ENCODE results near the gene PGBD5.
A peak's percentile ranks its signal among the peaks of the same experiment; 100 is the strongest.

Gene PGBD5

DNA sequence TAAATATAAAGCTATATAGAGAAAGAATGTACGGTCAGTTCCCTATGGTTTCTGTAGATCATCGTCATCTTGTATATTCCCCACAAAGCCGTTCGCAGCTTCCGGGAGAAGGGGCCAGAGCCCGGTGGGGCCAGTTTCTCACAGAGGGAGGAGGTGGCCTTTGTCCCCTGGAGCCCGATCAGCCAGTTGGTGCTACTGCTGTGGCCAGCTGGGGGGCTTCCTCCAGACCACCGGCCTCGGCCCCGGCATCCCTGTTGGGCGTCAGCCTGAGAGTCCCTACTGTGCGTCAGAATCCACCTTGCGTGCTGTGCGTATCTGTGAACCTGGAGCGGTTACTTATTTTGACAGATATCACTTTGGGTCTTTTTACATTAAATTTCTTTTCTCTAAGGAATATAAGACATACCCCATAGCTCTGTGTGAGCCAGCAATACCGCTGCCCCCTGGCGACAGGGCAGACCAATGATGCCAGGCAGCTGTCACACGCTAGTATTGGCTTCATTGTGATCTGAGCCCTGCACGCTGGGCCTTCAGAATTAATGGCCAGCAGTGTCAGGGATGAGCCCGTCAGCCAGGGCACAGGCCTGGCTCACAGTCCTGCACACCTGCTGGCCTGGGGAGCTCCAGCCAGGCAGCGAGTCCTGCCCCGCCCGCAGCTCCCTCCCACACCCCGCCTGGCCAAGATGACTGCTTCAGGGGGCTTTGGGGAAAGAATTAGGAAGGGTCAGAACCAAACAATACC, 145.9 kb downstream of the PGBD5 start:
- no peak for DNase-seq (ENCODE audit: low read depth in 2 of 2)

DNA sequence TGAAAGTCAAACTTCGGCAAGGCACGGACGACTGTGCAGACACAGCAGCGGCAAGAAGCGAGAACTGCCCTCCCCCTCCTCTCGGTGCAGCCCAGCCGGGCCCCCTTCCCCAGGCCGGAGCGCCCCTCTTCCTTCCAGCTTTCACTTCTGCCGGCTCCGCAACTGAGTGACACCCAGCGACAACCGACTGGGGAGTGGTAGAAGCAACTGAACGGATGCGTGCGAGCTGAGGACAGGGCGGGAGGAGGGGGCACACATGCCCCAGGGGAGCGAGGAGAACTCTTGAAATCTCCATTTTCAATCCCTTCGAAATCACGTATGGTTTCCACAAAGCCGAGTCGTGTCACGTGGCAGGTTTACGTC, 146.6 kb downstream of the PGBD5 start:
- DNase-seq (ENCODE audit: low read depth in 2 of 2) = no peak

DNA sequence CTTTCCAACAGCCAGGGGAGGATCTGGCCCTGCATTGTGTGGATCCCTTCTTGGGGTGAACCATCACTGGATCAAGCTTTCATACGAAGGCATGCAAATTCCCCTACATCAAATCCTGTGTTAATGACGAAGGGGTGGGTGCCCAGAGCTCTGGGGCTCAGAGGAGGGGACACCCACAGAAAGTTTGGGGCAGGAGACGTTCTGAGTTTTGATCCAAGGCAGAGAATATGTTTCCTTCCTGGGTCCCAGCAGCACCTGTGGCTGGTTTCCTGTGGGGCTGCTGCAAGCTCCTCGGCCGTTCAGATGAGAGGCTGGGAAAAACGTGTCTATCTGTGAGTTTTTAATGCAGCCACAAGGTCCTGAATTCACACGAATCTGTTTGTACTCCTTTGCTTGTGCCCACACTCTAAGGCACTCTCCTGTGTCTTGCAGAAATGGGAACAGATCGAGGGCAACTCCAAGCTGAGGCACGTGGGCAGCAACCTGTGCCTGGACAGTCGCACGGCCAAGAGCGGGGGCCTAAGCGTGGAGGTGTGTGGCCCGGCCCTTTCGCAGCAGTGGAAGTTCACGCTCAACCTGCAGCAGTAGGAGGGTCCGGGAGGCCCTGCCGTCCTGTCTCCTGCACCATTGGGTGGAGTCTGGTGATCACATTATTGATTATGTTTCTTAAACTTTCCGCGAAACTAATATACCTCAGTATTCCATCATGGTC, 147.1 kb downstream of the PGBD5 start:
- no peak for DNase-seq (ENCODE audit: low read depth in 2 of 2)

DNA sequence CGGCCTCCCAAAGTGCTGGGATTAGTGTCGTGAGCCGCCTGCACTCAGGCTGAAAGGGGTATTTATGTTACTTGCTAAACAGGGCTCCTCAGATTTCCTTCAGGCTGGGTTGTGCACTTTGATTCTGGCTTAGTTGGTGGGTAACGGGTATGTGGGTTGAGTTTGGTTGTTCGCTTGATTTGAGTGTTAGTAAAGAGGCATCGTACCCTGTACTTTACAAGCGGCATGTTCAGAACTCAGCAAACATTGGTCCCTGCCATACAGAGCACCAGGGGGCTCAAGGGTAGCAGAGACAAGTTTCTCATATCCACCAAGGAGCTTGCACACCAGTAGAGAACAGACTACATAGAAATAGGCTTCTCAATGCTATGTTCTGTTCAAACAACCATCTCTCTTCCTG, 147.8 kb downstream of the PGBD5 start:
- DNase-seq (ENCODE audit: low read depth in 2 of 2) = no peak

DNA sequence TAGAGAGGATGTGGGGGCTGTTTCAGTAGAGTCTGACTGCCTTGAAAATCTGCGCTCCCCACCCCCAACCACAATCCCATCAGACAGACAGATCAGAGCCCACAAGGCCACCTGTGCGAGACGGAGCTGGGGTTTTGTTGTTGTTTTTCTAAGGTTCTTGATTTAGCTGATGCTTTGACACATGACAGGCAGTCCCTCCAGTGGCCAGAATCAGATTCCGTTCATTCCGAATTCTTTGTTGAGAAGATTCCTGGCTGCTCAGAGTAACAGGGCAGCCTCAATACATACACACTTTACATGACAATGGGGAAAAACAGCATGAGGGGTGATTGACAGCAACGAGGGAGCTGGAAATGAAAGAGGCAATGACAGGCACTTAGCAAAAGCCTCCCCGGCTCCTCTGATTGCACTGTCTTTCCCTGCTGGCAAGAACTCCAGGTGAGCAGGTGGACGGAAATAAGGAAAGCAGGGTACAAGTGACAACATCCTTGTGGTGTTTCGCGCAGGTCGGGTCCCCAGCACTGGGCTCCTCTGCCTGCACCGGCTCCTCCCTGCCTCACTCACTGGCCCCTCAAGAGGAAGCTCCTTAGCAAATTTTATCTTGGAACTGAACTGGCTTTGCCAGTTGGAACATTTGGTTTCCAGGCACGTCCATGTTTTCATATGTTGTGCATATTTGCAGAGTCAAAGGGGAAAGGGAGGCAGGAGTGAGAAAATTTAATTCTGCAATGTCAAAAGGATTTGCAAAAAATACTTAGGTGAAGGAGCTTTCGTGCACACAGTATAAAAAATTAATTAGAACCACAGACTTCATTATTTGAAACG, 148.7 kb downstream of the PGBD5 start:
- DNase-seq (ENCODE audit: low read depth in 2 of 2) = no peak

DNA sequence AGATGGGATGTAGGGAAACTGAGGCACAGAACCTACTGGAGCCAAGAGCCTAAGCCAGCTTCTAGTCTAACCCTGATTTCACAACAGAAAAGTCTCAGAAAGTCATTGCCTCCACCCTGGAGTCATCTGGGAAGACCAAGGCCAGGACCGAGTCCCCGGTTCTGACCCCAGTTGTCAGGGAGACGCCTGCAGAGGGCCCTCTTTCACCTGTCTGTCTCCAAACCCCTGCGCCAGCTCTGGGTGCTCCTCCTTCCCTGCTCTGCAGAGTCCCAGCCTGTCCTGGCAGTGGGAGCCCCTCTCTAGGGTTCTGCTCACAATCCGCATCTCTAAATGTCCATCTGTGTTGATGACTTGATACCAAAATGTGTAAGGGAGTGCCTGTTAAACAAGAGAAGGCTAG, 149.7 kb downstream of the PGBD5 start:
- no peak for DNase-seq (ENCODE audit: low read depth in 2 of 2)

DNA sequence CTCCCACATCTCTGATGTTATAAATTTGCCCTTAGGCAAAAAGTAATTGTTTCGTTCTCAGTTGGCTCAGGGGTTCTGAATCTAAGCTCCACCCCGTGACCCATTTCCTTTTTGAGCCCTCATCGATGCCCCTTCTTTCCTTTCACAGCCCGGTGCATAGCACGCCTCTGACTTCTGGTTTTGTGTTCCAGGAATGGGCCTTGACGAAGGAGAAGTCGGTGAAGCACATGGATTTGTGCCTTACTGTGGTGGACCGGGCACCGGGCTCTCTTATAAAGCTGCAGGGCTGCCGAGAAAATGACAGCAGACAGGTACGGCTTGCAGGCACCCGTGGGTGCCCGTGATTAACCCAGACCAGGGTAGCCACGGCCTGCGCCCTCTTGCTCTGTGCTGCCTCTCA, 151.9 kb downstream of the PGBD5 start:
- no peak for DNase-seq (ENCODE audit: low read depth in 2 of 2)

DNA sequence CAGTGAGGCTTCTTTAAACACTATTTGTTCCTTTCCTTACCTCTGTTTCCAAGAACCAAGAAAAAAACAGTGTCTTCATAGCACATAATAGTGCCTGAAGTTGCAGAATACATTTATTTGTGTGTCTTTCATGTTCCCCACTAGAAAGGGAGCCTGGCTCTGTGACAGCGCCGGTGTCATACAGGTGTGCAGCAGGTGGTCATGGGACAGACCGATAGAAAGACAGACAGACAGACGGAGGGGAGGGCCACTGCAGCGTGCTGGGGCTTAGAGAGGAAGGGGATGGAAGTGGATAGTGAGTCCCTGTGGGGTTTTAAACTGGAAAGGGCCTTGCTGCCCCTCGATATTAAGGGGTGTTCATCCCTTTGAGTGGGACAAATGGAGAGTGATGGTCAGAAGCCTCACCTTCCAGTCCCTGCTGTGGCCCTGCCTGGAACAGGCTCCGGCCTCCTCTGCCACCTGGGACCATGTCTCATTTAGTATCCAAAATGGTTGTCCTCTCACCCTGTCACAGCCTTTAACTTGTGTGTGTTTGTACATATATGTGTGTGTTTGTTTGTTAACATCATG, 152.9 kb downstream of the PGBD5 start:
- DNase-seq (ENCODE audit: low read depth in 2 of 2) = no peak

DNA sequence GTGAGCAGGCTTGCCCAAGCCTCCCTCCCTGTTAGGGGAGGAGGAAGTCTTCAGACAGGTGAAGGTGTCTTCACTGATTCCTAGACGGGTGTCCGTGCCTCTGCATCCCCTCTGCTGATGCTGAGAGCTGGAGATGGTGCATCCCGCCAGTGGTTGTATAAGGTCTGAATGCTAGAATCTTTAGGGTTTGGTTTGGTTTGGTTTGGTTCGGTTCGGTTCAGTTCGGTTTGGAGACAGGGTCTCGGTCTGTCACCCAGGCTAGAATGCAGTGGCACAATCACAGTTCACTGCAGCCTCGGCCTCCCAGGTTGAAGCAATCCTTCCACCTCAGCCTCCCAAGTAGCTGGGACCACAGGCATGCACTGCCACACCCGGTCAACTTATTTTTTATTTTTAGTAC, 153.6 kb downstream of the PGBD5 start:
- no peak for DNase-seq (ENCODE audit: low read depth in 2 of 2)

DNA sequence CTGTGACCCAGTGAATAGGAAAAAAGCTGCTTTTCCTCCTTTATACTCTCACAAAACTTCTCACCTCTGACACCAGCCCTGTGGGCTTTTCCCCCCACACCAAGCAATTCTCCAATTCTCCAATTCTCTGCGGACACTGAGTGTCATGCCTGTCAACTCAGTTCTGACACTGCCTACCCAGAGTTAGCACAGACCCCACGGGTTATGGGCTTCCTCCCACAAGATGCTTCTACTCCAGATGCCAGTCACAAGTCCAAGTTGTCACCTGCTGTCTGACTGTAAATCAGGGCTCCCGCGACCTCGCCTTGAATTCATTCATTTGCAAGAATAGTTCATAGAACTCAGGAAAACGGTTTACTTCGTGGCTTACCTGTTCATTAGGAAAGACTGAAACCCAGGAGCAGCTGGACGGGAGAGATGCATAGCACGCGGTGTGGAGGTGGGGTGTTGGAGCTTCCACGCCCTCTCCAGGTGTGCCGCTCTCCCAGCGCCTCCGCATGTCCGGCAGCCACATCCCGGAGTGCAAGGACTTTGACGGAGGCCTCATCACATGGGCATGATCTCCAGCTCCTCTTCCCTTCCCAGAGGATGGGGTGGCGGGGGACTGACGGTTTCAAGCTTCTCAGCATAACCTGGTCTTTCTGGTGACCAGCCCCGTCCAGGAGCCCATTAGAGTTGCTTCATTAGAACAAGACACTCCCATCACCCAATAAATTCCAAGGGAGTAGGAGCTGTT, 154.7 kb downstream of the PGBD5 start:
- DNase-seq (ENCODE audit: low read depth in 2 of 2) = no peak

DNA sequence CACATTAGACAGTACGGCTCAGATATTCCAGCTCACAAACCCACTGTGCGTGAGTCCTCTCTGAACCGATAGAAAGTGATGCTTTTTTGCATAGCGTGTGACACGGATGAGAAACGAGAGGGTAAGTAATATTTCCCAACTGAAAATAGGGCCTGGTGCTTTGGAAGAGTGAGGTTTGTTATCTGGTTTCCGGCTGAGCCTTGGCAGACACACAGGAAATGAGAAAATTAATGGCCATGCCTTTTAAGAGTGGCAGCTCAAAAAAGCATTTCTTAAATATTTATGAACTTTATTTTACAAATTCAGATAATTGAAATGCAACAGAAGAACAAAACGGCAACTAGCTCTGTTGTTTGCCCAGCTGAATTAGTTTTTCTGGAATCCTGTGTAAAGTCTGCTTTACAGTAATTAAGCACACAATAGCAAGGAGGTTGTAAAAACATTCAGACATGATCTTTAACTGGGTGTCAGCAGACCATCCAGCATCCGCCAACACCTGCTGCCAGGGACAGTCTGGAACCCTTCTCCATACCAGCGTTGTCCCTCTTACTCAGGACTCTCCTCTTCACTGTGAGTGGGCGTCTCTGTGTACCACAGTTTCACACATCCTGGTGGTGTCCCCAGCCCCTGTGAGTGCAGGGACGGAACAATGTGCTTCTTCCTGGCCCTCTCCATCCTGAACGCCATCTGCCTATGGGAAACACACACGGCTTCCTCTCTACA, 155.4 kb downstream of the PGBD5 start:
- DNase-seq (ENCODE audit: low read depth in 2 of 2) = peak in 1 of 2 donors; percentile 10

DNA sequence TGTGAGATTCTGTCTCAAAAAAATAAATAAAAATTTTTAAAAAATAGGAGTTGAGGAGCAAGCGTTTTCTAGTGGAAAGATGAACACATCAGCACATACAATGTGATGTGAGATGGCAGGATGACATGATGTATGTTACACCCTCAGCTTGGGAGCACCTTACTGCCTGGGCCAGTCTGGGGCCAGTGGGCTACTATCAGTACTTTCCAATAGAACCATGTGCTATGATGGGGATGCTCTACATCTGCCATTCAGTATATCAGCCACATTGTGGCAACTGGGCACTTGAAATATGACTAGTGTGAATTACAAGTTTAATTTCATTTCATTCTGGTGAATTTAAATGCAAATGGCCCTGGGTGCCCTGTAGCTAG, 156.0 kb downstream of the PGBD5 start:
- no peak for DNase-seq (ENCODE audit: low read depth in 2 of 2)

DNA sequence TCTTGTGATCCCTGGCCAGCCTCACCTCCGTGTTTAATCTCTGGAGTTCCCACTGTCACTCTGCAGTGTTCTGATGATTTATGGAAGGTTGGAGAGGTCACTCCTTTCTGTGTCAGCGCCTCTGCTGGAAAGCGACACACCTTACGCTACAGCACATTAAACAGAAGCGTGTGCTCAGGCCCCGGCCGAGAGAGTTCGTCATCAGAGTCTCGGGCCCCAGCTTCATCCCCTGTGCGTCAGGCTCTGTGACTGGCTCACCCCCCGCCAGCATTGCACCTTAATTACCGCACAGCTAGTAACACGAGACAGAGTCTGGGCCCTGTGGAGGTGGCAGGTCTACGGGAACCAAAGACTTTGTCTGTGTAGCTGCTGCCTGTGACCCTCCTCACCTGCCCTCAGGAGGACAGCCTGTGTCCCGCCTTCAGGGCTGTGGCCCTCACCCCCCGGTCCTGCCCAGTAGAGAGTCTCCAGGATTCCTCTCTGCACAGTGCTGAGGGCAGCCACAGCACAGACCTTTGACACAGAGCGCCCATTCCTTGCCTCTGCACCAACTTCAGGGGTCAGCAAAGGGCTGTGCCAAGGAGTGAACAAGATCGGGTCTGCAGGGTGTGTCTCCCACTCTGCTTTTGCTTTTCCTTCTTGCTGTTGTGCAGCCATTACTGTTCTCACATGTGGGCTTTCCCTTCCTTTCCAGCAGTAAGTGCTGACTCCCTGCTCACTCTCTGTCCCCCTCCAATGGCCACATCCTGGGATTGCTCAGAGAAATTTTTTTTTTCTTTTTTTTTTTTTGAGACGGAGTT, 157.6 kb downstream of the PGBD5 start:
- DNase-seq (ENCODE audit: low read depth in 2 of 2) = no peak

DNA sequence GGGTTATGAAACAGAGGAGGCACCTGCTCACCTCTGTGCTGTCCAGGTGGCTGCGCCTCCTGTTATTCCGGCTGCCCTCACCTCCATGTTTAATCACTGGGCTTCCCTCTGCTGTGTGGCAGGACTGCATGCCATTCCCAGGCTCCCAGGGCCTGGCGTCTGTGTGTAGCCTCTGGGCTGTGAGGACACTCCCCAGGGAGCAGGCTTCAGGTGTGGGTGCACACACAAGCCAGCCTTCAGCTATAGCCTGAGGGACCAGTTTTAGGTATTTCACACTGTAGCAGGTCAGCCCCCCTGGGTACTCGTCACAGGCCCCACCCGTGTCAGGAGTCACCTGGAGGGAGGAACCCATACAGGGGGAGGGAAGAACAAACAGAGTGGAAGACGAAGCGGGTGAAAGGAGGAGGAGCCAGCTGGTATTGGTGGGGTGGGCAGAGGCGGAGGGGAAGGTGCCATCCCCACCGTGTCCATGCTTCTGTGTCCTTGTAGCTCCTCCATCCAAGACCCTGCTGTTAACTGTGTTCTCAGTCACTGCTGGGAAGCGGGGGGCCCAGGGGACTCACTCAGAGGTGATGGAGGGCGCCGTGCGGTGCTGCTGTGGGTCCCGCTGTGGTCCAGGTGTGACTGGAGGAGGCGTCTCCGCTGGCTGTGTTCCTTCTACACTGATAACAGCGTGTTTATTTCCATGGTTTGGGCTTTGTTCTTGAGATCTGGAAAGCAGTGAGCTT, 158.6 kb downstream of the PGBD5 start:
- no peak for DNase-seq (ENCODE audit: low read depth in 2 of 2)

DNA sequence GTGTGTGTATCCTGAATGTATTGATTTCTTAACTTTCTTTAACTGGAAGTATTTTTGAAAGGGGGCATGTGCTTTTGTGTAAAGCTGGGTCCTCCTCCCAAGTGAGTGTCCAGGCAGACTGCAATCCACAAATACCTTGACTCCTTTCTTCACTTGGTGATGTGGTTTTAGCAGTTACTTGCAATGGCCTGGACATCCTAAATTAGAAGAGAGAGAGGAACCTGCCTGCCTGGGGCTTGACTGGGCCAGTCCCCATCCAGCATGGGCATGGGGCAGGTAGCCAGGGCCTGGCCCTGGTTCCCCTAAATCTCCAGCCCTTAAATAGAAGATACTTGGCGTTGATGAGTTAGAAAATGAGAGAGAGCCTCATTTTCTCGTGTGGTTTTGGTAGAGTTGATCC, 159.7 kb downstream of the PGBD5 start:
- DNase-seq (ENCODE audit: low read depth in 2 of 2) = no peak

DNA sequence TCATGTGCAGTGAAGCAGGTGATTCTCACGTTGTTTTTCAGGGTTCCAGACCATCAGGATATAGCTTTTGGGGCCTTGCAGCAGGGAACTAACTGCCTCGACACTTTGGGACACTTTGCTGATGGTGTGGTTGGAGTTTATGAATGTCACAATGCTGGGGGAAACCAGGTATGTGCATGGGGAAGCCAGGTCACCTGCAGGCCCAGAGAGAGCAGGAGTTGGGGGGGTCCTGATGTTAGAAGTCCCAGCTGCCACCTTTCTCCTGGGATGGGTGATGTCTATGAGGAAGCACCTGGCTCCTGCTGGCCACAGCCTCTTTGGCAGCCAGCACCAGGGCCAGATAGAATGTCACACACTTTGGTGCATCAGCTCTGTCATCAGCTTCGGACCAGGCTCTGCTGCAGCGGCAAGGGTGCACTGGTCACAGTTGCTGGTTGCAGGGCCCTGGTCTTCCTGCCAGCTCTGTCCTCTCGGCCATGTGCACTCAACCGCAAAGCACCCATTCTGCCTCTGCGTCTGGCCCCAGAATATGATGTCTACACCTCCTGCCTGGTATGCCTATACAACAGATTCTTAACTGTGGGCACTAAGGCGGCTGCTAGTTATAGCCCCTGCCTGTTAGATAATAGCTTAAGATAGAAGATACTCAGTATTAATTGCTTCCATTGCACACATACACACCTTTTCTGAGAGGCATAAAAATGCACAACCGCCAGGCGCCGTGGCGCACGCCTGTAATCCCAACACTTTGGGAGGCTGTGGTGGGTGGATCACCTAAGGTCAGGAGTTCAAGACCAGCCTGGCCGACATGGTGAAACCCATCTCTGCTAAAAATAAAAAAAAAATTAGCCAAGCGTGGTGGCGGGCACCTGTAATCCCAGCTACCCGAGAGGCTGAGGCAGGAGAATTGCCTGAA, 160.7 kb downstream of the PGBD5 start:
- DNase-seq (ENCODE audit: low read depth in 2 of 2) = no peak
